Motor neuron (in vitro differentiated cells): ENCODE data around the gene NCAM2. TPM values are rescaled to one million over a fixed set of nuclear protein-coding genes. Genes with fewer than 3 reads are reported as not detected.

ENCODE experiments used
- ATAC-seq, 8 experiments: fragments of 200-7000 bp; cut with Tn5 transposase; replicated peaks in 6 of 8; 2 replicates each; pipeline ENCODE4 v1.8.0; 2021; ENCODE audit warnings: mild to moderate bottlenecking in 8 of 8, moderate library complexity in 8 of 8
- H3K27ac ChIP-seq, 2 donors: fragments of 250-450 bp; sonication (Bioruptor Pico); 2 replicates each; pipeline ENCODE4 v1.9.0; 2021; ENCODE audit warnings: antibody characterized with exemption in 2 of 2, mild to moderate bottlenecking in 2 of 2, moderate library complexity in 1 of 2
- H3K4me1 ChIP-seq, 2 donors: fragments of 250-450 bp; sonication (Bioruptor Pico); replicated peaks in 1 of 2; 2 replicates each; pipeline ENCODE4 v1.6.1; 2021; ENCODE audit warnings: antibody characterized with exemption in 2 of 2, mild to moderate bottlenecking in 2 of 2, moderate library complexity in 1 of 2
- H3K4me3 ChIP-seq, 5 donors: fragments of 250-450 bp; sonication (Bioruptor Pico); 2 replicates each; pipeline ENCODE4 v1.9.0; 2021; ENCODE audit warnings: antibody characterized with exemption in 5 of 5, mild to moderate bottlenecking in 5 of 5, moderate library complexity in 4 of 5
- WGBS, 10 experiments: fragments of 450-650 bp; shearing (Covaris generic); methylation state at CpG; one replicate each; pipeline ENCODE4 v1.0.0; 2022; 5-methylcytosine and 5-hydroxymethylcytosine counted together
- in situ Hi-C, 9 experiments: fragments of 400-800 bp; cut with MboI; loops; one replicate each; pipeline ENCODE4 v1.15.0; 2021; ENCODE audit warnings: low sequenced_read_pairs in 9 of 9, low pct_unique_long_range_greater_than_20kb in 2 of 9; ENCODE audit not compliant: unreplicated experiment in 9 of 9
- total RNA-seq, 8 experiments: library from RNA; unstranded; fragments of 300-600 nt; gene quantifications; 2 replicates each; pipeline versions ENCODE4 v1.2.3 to v1.2.4, GENCODE V29; 2022

Gene NCAM2
- total RNA-seq, 8 experiments from 2014 or later, result 0.35 to 15.4 (median 8.5) TPM; not detected in 1

DNA sequence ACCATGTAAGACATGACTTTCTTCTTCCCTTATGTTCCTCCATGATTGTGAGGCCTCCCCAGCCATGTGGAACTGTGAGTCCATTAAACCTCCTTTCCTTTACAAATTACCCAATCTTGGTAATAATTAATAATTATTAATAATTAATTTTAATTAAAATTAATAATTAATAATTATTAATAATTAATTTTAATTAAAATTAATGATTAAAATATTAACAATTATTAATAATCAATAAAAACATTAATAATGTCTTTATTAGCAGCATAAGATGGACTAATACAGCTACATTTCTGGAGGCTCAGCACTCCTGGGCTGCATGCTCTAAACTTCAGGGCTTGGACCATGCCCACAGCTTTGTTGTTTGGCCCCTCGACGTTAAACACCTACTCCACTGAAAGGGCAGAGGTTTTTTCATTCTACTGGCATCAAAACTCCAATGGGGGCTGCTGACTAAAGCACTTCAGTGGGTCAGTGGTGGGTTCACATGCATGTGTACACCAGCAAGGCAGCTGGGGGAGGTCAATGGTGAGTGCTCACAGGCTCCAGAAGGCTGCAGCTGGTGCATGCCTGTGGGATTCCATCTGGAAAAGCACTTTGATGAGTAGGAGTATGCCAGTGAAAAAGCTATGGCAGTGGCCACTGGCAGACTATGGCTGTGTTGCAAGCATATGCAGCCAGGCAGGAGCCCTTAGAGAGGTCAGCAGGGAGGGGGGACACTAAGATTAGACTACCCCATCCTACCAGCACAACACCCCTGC lies 561.3 kb downstream of the NCAM2 start:
- no peak for ATAC-seq
- in situ Hi-C loops, result no loop called here
- no peak overlapping the region for H3K27ac ChIP-seq
- 0 to 94% (median 66%) methylated on average over 2 of the region's 2 CpGs; no CpG with 5 or more reads in 4 of the 10 experiments for WGBS, 10 experiments
- no peak overlapping the region for H3K4me3 ChIP-seq
- H3K4me1 ChIP-seq, result no peaks in the 10 kb centered on the region
